HEK293T (cell line): ENCODE results near the gene KDM1B.

ENCODE experiments used
- ARNT ChIP-seq: fragments of 450-650 bp; IDR thresholded peaks from 2 replicates; pipeline ENCODE4 v1.6.1; 2017; ENCODE audit warnings: mild to moderate bottlenecking
- BHLHE40 ChIP-seq: fragments of 450-650 bp; IDR thresholded peaks from 2 replicates; pipeline ENCODE4 v1.6.1; 2016; ENCODE audit warnings: mild to moderate bottlenecking, moderate library complexity, borderline replicate concordance
- ELF4 ChIP-seq: fragments of 450-650 bp; IDR thresholded peaks from 2 replicates; pipeline ENCODE4 v1.6.1; 2017; ENCODE audit warnings: antibody characterized with exemption
- FOXK2 ChIP-seq: fragments of 450-650 bp; IDR thresholded peaks from 2 replicates; pipeline ENCODE4 v1.6.1; 2016; ENCODE audit warnings: mild to moderate bottlenecking
- FOXM1 ChIP-seq: fragments of 450-650 bp; IDR thresholded peaks from 2 replicates; pipeline ENCODE4 v1.6.1; 2017; ENCODE audit warnings: mild to moderate bottlenecking, borderline replicate concordance
- HDGF ChIP-seq: fragments of 450-650 bp; IDR thresholded peaks from 2 replicates; pipeline ENCODE4 v1.6.1; 2017; ENCODE audit warnings: antibody characterized with exemption, borderline replicate concordance
- L3MBTL2 ChIP-seq: fragments of 450-650 bp; conservative IDR thresholded peaks from 2 replicates; pipeline ENCODE4 v1.6.1; 2016; ENCODE audit warnings: mild to moderate bottlenecking
- LEF1 ChIP-seq: fragments of 450-650 bp; IDR thresholded peaks from 2 replicates; pipeline ENCODE4 v1.6.1; 2017; ENCODE audit warnings: mild to moderate bottlenecking, borderline replicate concordance
- NFRKB ChIP-seq: fragments of 450-650 bp; IDR thresholded peaks from 2 replicates; pipeline ENCODE4 v1.6.1; 2016; ENCODE audit warnings: mild to moderate bottlenecking, moderate library complexity
- SP1 ChIP-seq: fragments of 450-650 bp; IDR thresholded peaks from 2 replicates; pipeline ENCODE4 v1.6.1; 2017
- SUZ12 ChIP-seq: fragments of 450-650 bp; IDR thresholded peaks from 2 replicates; pipeline ENCODE4 v1.6.1; 2016; ENCODE audit warnings: mild to moderate bottlenecking
- TARDBP ChIP-seq: fragments of 450-650 bp; IDR thresholded peaks from 2 replicates; pipeline ENCODE4 v1.6.1; 2016
- ZNF384 ChIP-seq: fragments of 450-650 bp; IDR thresholded peaks from 2 replicates; pipeline ENCODE4 v1.6.1; 2016

GRCh38 chr6:18135171-18135570 is 20.1 kb upstream of the KDM1B start:
- TF ChIP-seq ARNT (no peak), FOXM1 (no peak), SP1 (no peak), FOXK2 (no peak), L3MBTL2 (no peak), BHLHE40 (no peak), SUZ12 (no peak), ZNF384 (no peak), NFRKB (no peak), LEF1 (no peak), HDGF (no peak), ELF4 (no peak), TARDBP (no peak)
